HG02981 (cell line): ENCODE results near the gene ASAP3.

ENCODE experiments used
- ATAC-seq: cut with Tn5 transposase; IDR thresholded peaks from one replicate; pipeline ENCODE4 v1.9.1; 2021; ENCODE audit warnings: mild to moderate bottlenecking, moderate library complexity; ENCODE audit not compliant: unreplicated experiment

Gene ASAP3

DNA sequence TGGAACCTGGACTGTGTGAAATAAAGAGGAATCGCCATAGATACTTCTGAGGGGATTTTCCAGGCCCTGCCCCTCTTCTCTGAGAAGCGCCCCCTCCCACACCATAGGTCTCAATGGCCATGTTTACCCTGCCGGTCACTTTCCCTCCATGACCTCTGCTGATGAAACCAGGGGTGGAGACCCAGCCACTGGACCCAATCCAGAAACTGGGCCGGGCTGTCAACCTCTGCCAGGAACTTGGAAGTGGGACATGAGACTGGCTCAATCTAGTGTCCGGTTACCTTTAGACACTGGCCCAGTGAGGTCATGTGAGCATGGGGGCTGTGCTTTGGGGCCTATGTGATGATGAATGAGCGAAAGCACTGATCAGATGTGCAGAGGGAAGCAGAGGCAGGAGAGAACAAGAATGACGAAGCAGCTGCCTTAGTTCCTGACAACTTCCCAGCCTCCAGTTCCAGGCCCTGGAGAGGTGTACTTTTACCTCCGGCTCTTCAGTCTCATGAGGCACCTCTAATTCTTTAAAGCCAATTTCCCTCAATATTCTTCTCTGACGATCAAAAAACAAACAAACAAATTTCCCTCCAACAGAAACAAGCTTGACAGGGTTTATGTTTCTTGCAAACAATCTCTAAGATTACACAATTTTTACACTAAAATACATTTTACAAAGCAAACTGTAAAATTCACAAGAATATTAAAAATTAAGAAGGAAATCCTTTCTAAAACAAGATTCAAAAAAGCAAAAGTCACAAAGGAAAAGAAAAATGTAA lies 4.9 kb downstream of the ASAP3 start:
- no peak for ATAC-seq

DNA sequence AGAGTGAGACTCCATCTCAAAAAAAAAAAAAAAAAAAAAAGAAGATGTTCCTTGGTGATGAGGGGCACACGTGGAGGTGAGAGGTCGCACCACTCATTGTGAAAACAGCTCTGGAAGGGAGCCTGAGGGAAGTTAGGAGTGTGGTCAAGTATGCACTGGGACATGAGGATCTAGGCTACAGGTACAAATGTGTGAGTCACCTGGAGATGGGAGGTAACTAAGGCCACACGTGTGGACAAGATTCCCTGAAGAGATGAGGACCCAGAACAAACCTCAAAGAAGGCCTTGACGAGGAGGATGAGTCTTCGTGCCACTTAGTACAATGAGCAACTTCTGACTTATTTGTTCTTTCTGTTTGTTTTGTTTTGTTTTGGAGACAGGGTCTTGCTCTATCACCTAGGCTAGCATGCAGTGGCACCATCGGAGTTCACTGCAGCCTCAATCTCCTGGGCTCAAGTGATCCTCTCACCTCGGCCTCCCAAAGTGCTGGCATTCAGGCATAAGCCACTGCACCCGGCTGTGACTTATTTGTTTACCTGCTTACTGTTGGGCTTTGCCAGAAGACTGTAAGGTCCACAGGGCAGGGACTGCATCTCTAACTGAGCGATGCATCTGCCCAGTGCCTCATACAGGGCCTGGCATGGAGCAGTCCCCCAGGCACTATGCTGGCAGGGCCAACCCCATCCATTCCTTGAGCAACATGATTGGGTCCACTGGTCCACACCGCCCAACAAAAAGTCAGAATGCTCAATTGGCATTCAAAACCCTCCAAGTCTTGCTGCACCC lies 6.4 kb downstream of the ASAP3 start:
- ATAC-seq = no peak

DNA sequence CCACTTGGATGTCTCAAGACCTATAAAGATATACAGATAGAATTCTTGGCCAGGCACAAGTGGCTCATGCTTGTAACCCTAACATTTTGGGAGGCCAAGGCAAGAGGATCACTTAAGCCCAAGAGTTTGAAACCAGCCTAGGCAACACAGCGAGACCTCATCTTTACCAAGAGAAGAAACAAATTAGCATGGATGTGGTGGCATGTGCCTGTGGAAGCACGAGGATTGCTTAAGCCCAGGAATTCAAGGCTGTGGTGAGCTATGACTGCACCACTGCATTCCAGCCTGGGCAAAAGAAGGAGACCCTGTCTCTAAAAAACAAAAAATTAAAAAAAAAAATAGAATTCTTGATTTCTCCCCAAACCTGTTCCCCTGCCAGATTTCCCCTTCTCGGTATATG lies 8.3 kb downstream of the ASAP3 start:
- no peak for ATAC-seq

DNA sequence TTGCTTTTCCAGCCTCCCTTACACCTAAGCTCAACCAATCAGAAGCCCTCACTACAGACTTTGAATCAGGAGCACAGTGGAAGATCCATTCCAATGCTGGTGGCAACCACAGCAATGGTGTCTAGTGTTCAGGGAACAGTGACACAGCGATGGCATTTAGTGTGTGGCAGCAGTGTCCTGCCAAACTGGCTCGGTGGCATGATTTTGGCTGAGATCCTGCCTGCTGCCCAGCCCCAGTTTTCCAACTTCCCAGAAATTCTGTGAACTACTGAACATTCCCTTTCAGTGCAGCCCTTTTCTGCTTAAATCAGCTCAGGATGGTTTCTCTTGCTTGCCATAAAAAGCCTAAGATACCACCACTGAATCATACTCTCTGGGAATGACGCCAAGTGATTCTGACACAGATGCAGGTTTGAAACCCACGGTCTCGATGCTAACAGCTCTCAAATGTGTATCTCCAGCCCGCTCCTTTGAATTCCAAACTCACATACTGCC lies 8.8 kb downstream of the ASAP3 start:
- ATAC-seq = no peak

DNA sequence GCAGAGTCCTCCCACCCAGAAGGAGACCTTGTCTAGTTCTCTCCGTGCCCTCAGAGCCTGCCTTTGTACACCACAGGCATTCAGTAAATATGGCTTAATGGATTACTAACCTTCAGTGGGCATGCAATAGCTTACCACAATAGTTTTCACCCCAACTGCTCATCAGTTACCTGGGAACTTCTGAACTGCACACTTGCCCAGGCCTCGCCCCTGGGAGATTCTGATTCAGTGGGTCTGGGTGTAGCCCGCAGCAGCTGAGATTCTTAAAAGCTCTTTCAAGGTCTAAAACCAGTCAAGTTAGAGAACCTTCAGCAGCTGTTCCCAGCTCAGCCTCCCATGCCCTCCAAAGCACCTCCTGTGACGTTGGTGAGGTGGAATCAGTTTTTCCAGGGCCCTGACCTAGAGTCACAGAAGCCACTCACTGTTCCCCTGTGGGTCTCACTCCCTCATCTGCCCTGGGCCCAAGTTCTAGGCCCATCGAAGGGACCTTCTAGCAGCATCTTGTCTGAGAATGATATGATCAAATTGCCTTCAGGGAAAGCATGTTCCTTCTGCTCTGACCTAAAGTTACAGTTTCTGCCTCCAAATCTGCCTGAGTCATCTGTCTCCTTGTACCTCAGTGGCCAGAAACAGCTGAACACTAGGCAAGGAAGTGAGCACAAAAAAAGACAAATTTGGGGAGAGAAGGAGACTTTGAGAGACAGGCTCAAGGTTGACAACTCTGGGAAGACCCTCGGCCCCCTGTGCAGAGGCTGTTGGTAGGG lies 10.8 kb downstream of the ASAP3 start:
- no peak for ATAC-seq

DNA sequence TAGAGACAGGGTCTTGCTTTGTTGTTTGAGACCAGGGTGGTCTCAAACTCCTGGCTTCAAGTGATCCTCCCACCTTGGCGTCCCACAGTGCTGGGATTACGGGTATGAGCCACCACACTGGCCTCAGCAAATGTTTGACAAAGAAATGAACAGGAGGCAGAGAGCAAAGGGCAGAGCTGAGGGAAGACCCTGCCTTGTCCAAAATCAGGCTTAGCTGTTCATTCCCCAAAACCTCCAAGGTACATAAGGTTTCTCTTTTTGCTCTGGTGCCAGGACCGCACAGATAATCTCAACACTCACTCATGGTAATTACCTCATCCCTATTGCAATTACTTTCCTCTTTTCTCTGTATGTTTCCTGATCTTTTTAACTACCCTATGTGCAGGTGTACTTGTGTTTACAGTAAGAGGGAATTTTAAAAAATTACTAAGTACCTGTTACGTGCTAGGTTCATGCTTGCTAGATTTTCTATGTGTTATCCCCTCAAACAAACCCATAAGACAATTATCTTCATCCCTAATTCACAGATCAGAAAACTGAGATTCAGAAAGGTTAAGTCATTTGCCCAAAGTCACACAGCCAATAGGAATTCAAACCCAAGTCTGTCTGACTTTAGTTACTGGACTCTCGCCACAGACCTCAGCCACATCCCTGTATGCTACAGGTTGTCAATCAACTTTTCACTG lies 11.5 kb downstream of the ASAP3 start:
- no peak for ATAC-seq

DNA sequence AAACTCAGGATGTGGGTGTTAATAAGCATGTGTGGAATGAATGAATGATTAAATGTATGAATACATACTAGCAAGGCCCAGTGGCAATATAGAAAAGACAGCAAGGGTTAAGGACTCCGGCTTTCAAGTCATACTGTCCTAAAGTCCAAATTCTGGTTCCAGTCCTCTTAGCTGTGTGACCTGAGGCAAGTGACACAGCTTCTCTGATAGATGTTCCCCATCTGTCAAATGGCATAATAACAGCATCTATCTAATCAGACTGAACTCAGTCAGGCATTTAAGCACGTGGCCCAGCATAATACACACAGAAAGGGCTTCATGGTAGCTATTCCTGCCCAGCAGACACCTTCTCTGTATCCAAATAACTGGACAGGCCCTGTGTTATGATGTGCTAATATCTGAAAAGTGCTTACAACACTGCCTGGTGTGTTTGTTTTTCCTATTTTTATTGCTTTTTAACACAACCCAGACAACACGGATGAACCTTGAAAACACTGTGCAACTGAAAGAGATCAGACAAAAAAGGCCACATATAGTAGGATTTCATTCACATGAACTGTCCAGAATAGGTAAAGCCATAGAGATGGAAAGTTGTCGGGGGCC lies 12.4 kb downstream of the ASAP3 start:
- ATAC-seq = no peak

DNA sequence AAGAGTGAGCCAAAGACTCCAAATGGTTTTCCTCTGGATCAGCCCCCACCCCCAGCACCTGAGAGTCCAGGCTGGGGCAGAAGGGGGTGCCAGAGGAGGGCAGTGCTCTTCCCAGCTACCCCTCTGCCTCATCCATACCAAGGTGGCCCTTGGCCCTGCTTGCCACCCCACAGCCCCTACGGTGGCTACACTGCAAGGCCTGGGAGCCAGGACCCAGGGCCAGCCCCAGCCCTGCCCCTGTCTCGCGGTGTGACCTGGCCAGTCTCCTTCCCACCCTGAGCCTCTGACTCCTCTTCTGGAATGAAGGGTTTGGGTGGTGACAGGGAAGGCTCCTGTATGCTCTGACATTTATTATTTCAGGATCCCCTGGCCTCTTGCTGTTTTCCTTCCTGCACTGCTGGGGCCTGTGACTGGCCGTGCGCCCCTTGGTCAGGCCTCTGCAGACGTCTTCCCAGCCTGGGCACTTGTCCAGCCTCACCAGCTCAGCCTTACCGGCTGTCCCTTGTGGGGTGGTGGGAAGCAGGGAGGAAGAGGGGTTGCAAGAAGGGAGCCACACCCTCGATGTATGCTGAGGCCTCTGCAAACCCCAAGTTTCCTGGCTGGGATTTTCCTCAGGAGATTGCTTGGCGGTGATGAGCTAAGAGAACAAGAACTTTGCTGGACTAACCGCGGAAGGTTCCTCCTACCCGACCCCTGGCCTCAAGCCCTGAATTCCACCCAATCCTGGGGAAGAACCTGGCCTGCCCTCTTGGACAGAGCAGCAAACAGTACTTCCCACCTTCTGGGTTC lies 13.5 kb downstream of the ASAP3 start:
- no peak for ATAC-seq

DNA sequence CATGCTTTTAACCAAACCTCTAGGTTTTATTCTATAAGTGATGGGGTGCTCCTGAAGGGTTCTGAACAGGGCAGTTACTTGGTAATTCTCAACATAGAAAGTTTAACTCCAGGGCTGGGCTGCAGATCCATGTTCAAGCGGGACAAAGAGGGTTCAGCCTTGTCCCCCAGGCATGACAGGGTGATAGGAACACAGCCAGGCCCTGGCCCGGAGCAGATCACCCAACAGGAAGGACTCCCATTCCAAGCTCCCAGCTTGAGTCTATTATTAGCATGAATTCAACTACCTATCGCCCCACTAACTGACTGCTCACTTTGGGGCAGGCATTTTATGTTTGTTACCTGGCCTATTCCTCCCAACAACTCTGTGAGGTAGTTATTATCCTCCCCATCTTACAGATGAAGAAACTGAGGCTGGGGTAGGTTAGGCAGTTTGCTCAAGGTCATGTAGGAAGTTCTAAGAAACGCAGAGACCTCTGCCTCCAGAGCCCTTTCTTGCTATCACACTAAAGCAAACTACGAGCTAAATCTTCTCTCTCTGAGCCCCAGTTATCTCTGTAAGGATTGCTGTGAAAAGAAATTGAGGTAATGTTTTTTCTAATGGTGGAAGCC lies 14.5 kb downstream of the ASAP3 start:
- ATAC-seq = no peak

DNA sequence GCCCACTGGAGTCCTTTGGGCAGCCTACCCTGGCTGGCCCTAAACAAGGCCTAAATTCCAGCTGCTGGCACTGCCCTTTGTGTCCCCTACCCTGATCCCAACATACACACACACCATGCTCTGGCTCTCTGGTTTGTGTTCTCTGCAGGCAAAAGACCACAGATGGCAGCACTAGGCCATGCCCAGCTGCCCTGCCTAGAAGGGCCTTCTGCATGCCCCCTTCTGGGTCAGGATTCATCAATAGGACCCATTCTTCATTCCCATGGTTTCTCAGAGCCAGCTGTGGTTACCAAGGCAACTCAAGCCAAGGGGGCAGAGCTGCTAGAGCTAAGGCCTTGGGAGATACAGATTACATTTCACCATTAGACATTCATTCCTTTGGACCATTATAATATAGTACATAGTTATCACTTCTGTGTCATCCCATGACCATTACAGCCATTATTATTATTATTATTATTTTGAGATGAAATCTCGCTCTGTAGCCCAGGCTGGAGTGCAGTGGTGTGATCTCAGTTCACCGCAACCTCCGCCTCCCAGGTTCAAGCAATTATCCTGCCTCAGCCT lies 17.5 kb downstream of the ASAP3 start:
- ATAC-seq = no peak

DNA sequence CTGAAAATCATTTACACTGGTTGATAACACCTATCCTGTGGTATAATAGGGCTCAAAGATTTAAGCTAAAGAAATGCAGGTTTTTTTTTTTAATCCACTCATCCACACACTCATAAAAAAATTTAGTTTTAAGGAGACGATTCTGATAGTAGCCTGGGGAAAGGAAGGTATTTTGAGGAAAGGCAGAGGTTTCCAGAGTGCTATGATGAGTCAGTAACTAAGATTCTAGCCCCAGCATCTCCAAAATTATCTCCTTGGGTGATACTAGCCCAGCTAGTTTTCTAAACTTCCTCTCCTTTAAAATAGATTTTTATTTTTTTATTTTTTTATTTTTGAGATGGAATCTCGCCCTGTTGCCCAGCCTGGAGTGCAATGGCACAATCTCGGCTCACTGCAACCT lies 20.7 kb downstream of the ASAP3 start:
- no peak for ATAC-seq

DNA sequence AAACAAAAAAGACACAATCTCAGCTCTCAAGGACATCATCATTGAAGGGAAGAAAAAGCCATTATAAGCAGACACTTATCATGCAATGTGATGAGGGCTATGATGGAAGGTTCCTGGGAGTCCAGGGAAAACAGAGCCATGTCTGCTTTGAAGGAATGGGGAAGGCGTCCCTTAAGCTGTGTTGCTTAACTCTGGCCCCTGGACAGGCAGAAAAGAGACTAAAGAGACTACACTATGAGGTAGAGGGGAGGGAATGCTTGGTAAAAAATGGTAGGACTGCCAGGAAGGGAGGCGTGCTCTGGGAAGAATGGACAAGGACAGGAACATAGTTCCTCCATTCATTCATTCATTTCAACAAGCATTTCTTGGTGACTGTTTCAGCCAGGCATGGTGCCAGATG lies 21.2 kb downstream of the ASAP3 start:
- ATAC-seq = no peak

DNA sequence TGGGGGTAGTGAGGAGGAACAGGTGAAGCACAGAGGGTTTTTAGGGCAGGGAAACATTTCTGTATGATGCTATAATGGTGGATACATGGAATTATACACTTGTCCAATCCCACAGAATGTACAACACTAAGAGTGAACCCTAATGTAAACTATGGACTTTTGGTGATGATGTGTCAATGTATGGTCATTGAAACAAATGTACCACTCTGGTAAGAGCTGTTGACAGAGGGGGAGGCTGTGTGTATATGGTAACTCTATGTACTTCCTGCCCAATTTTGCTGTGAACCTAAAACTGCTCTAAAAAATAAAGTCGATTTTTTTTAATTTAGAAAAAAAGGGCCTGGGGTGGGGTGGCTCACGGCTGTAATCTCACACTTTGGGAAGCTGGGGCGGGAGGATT lies 22.9 kb downstream of the ASAP3 start:
- ATAC-seq = no peak

DNA sequence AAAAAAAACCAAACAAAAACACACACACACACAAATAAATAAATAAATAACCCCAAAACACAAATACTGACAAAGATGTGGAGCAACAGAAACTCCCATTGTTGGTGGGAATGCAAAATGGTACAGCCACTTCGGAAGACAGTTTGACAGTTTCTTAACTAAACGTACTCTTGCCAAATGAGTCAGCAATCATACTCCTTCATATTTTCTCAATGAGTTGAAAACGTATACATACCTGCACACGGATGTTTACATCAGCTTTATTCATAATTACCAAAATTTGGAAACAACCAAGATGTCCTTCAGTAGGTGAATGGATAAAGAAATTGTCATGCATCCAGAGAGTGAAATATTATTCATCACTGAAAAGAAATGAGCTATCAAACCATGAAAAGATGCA lies 23.5 kb downstream of the ASAP3 start:
- ATAC-seq = no peak

DNA sequence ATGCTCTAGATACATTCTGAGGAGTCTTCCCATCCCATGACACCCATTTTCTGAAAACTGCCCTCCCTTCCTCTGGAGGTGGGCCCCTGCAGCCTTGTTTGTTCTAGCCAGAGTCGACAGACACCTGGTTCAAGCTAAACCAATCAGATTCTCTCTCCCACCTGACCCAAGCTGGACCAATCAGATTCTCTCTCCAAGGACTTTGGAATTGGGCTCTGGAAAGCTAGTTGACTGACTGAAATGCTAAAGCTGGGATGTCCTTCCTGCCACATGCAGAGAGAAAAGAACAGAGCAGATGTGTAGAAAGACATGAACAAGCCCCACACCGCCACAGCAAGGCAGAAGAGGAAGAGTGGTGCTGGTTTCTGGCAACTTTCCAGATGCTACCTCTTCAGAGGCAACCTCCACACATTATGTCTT lies 24.6 kb downstream of the ASAP3 start:
- no peak for ATAC-seq

DNA sequence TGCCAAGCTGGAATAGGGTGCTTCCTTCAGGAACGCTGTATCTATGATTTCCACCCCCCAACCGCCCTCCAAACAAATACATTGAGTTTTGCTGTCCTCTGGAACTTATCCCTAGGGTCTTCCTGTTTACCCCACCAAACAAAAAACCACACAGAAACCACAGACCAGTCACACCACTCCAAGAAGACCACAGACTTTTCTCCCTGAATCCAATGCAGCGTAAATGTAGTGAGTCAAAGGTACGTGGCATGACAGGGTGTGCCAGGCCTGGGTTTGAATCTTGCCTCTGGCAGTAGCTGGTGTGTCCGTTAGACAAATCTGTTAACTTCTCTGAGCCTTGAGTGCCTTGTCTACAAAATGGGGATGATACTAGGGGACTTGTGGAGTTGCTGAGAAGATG lies 27.8 kb downstream of the ASAP3 start:
- no peak for ATAC-seq

DNA sequence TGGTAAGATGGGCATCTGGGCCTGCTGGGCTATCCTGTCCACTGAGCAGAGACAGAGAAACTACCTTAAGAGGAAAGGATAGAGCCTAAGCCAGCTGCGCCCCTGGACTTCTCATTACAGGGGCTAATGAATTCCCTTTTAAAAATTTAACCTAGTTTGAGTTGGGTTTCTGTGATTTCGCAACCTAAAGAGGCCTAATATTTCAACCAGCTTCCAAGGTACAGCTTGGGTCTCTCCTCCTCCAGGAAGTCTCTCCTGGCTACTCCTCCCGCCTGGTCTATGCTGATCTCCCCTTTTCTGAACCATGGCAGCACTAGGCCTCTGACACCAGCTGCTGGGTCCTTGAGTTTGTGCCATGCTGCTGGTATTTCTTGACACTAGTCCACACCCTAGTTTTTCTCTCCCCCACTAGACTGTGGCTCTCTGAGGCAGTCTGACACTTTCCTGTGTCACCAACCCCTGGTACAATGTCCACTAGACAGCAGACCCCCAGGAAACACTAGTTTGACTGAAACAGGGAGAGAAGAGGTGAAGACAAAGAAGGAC lies 30.5 kb downstream of the ASAP3 start:
- ATAC-seq = no peak

DNA sequence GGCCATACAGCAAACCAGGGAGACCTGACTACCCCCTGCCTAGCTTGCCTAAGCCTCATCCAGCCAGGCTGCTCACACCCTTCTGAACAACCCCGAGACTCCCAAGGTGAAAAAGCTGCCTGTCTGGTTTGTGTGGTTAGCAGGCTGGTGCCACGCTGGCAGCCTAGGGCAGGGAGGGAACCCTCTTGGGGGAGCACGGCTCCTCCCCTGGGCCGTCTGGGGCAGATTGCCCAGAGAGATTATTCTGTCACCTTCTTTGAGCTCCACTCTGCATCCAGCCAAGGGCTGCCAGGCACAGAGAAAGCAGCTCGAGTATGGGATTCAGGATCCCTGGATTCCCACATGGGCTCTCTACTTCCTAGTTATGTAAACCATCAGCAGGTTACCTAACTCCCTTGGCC lies 32.0 kb downstream of the ASAP3 start:
- no peak for ATAC-seq

DNA sequence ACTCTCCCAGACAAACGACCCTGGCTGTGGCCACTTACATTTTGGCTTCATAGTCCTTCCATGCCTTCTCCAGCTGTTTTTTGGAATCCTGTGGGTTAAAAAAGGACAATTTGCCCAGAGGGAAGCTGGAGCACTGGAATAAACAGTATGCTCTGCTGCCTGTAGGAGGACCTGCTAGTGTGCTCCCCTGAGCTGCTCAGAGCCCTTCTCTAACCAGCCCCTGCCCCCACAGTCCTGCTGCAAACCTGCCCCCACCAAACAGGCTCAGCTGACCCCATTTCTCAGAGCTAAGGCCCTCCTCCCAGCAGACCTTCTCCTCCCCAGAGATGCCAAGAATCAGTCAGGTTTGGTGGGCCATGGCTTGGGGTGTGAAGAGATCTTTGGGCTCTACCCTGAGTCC lies 32.5 kb downstream of the ASAP3 start:
- no peak for ATAC-seq
